GM19463 (cell line): ENCODE data around the gene MEGF6.

Experiments
- ATAC-seq: cut with Tn5 transposase; IDR thresholded peaks from one replicate; pipeline ENCODE4 v1.9.1; 2021; ENCODE audit warnings: mild to moderate bottlenecking, moderate library complexity; ENCODE audit not compliant: unreplicated experiment

MEGF6 gene

DNA sequence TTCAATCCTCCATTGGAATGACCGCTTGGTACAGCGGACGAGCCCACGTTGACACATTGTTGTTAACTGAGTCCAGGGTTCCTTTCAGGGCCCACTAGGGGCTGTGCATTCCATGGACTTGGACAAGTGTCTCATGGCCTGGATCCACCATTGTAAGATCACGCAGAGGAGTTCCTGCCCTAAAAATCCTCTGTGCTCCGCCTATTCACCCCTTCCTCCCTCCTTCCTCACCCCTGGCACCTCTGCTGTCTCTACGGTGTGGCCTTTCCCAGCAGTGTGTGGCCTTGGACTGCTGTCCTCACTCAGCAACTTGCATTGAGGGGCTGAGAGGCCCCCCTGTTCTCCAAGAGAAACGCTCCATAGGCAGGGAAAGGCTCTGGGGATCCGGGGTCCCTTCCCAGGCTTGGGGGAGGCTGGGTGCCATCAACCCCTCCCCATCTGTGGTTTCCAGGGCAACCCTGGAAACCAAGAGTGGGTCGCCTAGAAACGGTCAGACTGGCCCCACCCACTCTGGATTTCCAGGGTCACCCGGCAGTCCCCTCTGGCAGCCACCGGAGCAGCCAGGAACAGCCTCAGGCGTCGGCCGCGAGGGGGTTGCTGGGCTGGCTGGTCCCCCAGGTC, 50.9 kb downstream of the MEGF6 start:
- no peak for ATAC-seq

GRCh38 chr1:3558036-3558726, 53.1 kb downstream of the MEGF6 start:
- ATAC-seq = no peak

DNA sequence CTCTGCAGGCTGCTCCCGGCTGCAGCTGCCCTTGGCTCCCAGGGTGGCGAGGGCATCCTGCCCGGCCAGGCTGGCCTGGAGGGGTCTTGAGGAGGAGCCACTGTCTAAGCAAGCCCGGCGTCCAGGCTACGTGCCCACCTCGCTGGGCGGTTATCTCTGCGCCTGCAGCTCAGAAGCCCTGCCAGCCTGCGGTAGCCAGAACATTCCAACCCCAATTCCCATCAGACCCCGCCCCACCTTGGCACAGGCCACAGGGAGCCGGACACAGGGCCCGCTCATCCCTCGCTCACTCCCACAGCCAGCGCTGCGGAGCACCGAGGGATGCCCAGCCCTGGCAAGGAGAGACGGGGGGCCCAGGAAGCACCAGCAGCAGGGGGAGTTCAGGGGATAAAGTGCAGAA, 53.9 kb downstream of the MEGF6 start:
- no peak for ATAC-seq

- ATAC-seq = no peak
Measured at GRCh38 chr1:3556336-3556735, 55.0 kb downstream of the MEGF6 start.

DNA sequence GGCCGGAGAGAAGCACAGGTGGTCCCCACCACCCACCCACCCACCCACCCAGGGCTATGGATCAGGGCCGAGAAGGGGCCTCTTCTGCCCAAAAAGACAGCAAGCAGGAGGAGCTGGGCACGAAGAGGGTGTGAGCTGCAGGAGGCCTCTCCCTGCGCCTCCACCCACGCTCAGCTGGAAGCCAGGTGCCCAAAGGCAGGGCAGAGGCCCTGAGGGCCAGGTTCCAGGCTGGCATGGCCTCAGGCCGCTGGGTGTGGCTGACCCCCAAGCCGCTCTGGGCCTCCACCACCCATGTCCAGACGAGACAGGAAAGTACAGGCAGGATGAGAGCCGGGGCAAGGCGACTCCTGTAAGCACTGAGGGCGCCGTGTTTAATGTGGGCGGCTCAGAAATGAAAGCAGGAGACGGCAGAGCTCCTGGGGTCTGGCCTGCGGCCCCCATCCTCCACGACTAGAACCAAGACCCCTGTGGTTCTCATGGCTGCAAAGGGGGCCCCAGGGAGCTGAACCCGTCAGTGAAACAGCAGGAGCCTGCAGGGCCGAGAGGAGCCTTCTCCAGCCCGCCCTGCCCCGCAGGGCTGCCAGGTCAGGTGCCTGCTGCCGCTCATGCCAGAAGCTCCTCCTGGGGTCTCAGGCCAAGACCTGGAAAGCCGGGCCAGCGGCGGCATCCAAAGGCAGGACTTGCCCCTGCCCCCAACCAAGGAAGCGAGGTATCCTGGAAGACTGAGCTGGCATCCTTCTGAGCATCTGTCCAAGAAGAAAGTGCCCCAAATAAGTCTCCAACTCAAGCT, 56.0 kb downstream of the MEGF6 start:
- ATAC-seq = no peak

DNA sequence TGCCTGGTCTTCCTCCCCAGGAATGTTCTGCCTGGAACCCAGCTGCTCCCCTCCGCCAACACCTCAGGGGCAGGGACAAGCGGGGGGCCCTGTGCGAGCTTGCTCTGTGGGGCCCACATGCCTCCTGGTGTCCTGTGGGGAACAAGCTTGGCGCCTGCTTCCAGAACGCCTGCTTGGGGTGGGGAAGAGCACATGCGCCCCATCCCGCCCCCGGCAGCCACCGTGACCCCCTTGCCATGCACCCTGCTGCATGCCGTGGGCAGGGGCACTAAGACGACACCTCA, 57.4 kb downstream of the MEGF6 start:
- no peak for ATAC-seq

DNA sequence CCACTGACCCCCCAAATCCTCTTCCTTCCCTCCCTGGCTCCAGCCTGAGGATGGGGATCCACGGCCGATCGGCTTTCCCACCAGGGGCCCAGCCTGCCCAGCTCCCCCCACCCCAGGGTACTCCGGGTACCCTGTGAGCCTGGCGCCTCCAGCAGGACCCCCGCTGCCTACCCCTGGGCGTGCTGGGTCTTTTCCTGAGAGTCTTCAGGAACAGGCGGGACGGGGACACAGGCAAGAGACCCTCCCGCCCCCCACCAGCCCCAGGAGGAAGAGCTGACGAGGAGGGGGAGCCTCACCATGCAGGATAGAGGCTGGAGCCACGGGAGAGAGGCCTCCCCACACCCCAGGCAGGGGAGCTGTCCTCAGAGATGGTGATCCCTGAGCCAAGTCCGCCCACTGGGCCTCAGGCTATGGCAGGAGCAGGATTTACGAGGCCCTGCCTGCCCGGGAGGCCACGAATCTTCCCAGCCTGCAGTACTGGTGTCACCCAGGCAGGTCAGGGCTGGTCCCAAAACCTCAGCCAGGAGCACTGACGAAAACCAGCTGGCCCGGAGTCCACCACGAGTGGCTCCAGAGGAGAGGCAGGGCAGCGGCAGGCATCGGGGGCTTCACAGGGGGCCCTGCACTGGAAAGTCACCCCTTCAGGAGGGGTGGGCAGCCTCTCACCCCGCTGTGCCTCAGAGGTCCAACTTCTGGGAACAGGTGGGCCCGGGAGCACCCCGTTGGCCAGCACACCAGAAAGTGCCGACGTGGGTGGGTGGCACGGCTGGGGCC, 58.0 kb downstream of the MEGF6 start:
- ATAC-seq = no peak

DNA sequence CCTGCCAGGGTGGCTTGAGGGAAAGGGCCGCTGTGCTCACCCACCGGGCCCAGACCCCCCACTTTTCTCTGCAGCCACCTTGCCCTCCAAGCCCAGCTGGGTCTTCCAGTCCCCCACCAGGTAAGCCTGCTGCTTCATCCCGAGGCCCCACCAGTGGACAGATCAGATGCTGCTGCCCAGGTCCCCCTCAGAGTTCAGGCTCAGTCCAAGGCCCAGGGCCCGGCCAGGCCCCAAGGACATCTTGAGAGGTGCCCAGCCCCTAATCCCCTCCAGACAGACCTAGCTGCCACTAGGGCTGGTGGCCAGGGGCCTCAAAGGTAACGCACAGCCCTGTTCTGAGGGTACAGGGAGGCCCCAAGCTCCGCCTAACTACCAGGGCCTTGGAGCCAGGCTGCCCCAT, 58.6 kb downstream of the MEGF6 start:
- no peak for ATAC-seq

GRCh38 chr1:3552176-3552575, 59.1 kb downstream of the MEGF6 start:
- ATAC-seq = no peak

- no peak for ATAC-seq
Measured at GRCh38 chr1:3551711-3552110, 59.6 kb downstream of the MEGF6 start.

DNA sequence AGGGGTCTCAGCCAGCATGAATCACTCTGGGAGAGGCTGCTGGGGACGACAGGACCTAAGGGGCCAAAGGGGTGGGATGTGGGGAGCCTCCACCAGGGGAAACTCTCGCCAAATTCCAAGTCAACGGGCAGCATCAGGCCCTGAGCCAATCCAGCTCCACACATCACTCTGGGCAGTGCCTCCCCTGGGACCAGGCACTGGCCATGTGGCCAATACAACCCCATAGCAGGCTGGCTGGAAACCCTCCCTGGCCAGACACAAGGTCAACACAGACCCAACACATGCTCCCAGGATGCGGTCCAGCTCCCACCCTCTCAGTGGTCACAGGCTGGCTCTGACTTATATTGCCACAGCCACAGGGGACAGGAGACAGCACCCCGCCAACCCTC, 60.0 kb downstream of the MEGF6 start:
- no peak for ATAC-seq

GRCh38 chr1:3550511-3551289, 60.6 kb downstream of the MEGF6 start:
- ATAC-seq = no peak

- no peak for ATAC-seq
Measured at GRCh38 chr1:3548895-3549294, 62.4 kb downstream of the MEGF6 start.

DNA sequence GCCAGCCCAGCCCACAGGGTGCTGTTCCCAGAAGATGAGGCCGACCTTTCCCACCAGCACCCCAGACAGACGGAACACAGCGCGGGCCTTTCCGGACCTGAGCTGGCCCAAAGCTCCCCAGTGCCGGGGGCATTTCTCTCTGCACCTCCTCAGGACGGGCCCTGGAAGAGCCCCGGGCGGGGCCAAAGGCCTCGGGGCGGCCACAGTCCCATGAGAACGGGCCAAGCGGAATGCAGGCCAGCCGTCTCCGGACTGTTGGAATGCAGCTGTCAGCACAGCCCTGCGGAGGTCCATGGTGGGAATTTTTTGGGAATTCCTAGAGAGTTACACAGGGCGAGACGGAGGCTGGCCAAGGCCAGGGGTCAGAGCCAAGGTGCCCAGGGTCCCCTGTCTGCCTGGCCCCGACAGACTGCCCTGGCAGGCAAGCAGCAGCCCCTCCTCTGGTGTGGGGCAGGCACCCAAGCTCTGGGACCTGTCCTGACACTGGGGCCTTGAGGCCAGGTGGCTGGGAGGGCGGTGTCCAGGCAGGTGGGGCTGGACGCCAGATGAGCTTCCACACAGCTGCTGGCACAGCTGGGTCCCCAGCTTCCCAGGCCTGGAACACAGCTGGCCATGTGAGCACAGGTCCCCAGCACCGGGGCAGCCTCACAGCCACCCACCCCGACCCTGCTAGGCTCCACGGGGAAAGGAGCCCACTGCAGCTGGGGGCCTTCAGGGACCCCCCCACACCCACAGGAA, 63.0 kb downstream of the MEGF6 start:
- ATAC-seq = no peak

DNA sequence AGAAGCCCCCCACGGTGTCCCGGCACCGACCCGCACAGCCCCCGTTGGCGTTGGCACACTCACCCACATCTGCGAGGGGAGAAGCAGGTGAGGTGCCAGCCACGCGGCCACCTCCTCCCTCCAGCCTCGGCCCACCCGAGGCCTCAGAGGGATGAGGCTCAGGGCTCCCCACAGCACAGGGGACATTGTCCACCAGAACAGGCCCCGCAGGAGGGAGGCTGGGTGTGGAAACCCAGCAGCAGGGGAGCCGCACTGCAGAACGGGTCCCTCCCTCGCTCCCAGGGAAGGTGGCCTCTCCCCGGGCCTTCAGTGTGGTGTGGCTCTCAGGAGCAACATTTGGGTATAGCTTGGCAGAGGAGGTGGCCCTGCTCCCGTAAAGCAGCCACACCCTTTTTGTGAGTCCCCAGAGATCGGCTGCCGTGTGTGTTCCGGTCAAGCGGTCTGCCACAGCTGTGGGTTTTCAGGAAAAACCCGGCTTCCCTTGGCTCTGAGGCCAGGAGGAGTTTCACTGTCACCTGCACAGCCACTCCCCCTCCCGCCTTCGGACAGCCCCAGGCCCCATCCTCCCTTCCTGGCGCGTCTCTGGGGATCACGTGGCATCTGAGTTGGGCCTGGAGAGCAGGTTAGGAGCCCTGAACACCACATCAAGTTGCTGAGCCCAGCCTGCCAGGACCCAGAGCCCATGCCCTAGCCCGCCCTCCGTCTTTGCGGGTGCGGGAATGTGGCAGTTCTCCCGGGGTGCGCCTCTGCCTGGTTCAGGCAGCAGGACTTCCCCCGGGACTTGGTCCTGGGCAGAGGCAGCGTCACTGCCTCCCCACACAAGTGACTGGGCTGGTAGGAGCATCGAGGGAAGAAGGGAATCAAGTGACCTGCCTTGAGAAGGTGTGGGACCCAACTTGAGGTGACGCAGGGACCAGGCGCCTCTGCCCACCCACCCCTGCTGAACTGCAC, 64.0 kb downstream of the MEGF6 start:
- no peak for ATAC-seq

GRCh38 chr1:3546048-3546384, 65.3 kb downstream of the MEGF6 start:
- no peak for ATAC-seq

DNA sequence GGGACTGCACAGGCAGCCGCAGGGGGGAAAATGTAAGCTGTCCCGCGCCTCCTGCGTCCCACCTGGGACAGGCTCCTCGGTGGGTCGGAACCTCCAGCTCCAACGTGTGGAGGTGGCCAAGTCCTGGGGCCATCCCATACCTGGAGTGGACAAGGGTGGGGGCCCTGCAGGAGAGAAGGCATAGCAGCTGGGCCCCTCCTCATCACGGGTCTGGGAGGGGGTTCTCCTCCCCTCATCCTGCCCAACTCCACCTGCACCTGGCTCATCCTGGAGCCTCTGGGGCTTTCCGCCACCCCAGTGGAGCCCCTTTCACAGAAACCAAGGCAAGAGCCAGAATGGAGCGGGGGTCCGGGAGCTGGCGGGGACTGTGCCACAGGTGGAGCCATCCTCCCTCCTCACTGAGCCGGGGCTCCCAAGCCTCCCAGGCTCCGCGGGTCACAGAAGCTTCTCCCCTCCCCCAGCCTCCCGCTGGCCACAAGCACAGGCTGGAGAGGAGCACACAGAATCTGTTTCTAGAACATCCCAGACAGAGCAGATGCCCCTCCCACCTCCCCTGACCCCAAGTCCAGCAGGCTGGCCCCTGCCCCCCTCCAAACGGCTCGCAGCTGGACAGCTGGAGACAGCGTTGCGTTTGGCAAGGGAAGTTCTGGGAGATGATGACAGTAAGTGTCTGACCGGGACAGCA, 65.8 kb downstream of the MEGF6 start:
- no peak for ATAC-seq
